ENCODE measurements around the gene CYSLTR2. TPM values are rescaled to one million over a fixed set of nuclear protein-coding genes. Genes with fewer than 3 reads are reported as not detected.

The CYSLTR2 gene
- polyA plus RNA-seq (2013, experiment 1 of 4), result 0.07 TPM
- polyA plus RNA-seq (2013, experiment 2 of 4), result 0.16 TPM
- 0.05 TPM for polyA plus RNA-seq (2013, experiment 3 of 4)
- polyA plus RNA-seq (2013, experiment 4 of 4), result 0.08 TPM

GRCh38 chr13:48653472-48653939, at the start of gene CYSLTR2:
Gene CYSLTR2 (plus strand): TSS chr13:48653929. CDS start chr13:48706818, 52,889 bp downstream.
- Histone ChIP-seq H3K9me3 (ENCODE audit: control insufficient read depth, low read length) (no peaks in the 10 kb centered on the region), H3K4me1 (ENCODE audit: control insufficient read depth, insufficient read depth, low read length) (no peaks in the 10 kb centered on the region), H3K4me3 (ENCODE audit: insufficient read depth, low read depth, low read length) (no peak within 1 kb of the TSS), H3K27ac (ENCODE audit: insufficient read depth, low read depth, low read length, poor library complexity, severe bottlenecking) (no peak within 1 kb of the TSS), H3K27me3 (ENCODE audit: control insufficient read depth, insufficient read depth, low read length, poor library complexity, severe bottlenecking) (no peaks in the 10 kb centered on the region), H3K36me3 (ENCODE audit: control insufficient read depth, insufficient read depth, low read length) (no peaks in the 10 kb centered on the region)
- WGBS, 2 experiments, result 87 to 93% methylated on average over 1 of the region's 1 CpG

GRCh38 chr13:48615049-48615448, 38.7 kb upstream of the CYSLTR2 start:
- no peak overlapping the region for H3K4me3 ChIP-seq (ENCODE audit: insufficient read depth, low read depth, low read length)
- H3K9me3 ChIP-seq (ENCODE audit: control insufficient read depth, low read length), result no peaks in the 10 kb centered on the region
- WGBS, 2 experiments, result 84 to 98% methylated on average over 2 of the region's 2 CpGs
- no peaks in the 10 kb centered on the region for H3K27me3 ChIP-seq (ENCODE audit: control insufficient read depth, insufficient read depth, low read length, poor library complexity, severe bottlenecking)
- no peak overlapping the region for H3K27ac ChIP-seq (ENCODE audit: insufficient read depth, low read depth, low read length, poor library complexity, severe bottlenecking)
- H3K4me1 ChIP-seq (ENCODE audit: control insufficient read depth, insufficient read depth, low read length), result no peaks in the 10 kb centered on the region
- H3K36me3 ChIP-seq (ENCODE audit: control insufficient read depth, insufficient read depth, low read length), result no peaks in the 10 kb centered on the region

GRCh38 chr13:48618937-48619336, 34.8 kb upstream of the CYSLTR2 start:
- H3K9me3 ChIP-seq (ENCODE audit: control insufficient read depth, low read length), result no peaks in the 10 kb centered on the region
- no peak overlapping the region for H3K27ac ChIP-seq (ENCODE audit: insufficient read depth, low read depth, low read length, poor library complexity, severe bottlenecking)
- H3K4me3 ChIP-seq (ENCODE audit: insufficient read depth, low read depth, low read length), result no peak overlapping the region
- H3K4me1 ChIP-seq (ENCODE audit: control insufficient read depth, insufficient read depth, low read length), result no peaks in the 10 kb centered on the region
- no peaks in the 10 kb centered on the region for H3K27me3 ChIP-seq (ENCODE audit: control insufficient read depth, insufficient read depth, low read length, poor library complexity, severe bottlenecking)
- no peaks in the 10 kb centered on the region for H3K36me3 ChIP-seq (ENCODE audit: control insufficient read depth, insufficient read depth, low read length)
- WGBS, 2 experiments, result 96 to 97% methylated on average over 3 of the region's 3 CpGs

GRCh38 chr13:48621056-48621455, 32.7 kb upstream of the CYSLTR2 start:
- Histone ChIP-seq H3K4me3 (ENCODE audit: insufficient read depth, low read depth, low read length) (no peak overlapping the region), H3K36me3 (ENCODE audit: control insufficient read depth, insufficient read depth, low read length) (no peaks in the 10 kb centered on the region), H3K27me3 (ENCODE audit: control insufficient read depth, insufficient read depth, low read length, poor library complexity, severe bottlenecking) (no peaks in the 10 kb centered on the region), H3K9me3 (ENCODE audit: control insufficient read depth, low read length) (no peaks in the 10 kb centered on the region), H3K27ac (ENCODE audit: insufficient read depth, low read depth, low read length, poor library complexity, severe bottlenecking) (no peak overlapping the region), H3K4me1 (ENCODE audit: control insufficient read depth, insufficient read depth, low read length) (no peaks in the 10 kb centered on the region)
- whole genome bisulfite sequencing, 2 experiments, result 87 to 90% methylated on average over 3 of the region's 3 CpGs

GRCh38 chr13:48624016-48624415, 29.7 kb upstream of the CYSLTR2 start:
- Histone ChIP-seq H3K4me1 (ENCODE audit: control insufficient read depth, insufficient read depth, low read length) (no peaks in the 10 kb centered on the region), H3K36me3 (ENCODE audit: control insufficient read depth, insufficient read depth, low read length) (no peaks in the 10 kb centered on the region), H3K27me3 (ENCODE audit: control insufficient read depth, insufficient read depth, low read length, poor library complexity, severe bottlenecking) (no peaks in the 10 kb centered on the region), H3K4me3 (ENCODE audit: insufficient read depth, low read depth, low read length) (no peak overlapping the region), H3K27ac (ENCODE audit: insufficient read depth, low read depth, low read length, poor library complexity, severe bottlenecking) (no peak overlapping the region), H3K9me3 (ENCODE audit: control insufficient read depth, low read length) (no peaks in the 10 kb centered on the region)
- WGBS, 2 experiments, result 80 to 81% methylated on average over 4 of the region's 4 CpGs

- H3K4me3 ChIP-seq (ENCODE audit: insufficient read depth, low read depth, low read length), result no peak overlapping the region
- no peaks in the 10 kb centered on the region for H3K27me3 ChIP-seq (ENCODE audit: control insufficient read depth, insufficient read depth, low read length, poor library complexity, severe bottlenecking)
- H3K4me1 ChIP-seq (ENCODE audit: control insufficient read depth, insufficient read depth, low read length), result no peaks in the 10 kb centered on the region
- no peak overlapping the region for H3K27ac ChIP-seq (ENCODE audit: insufficient read depth, low read depth, low read length, poor library complexity, severe bottlenecking)
- no peaks in the 10 kb centered on the region for H3K9me3 ChIP-seq (ENCODE audit: control insufficient read depth, low read length)
- H3K36me3 ChIP-seq (ENCODE audit: control insufficient read depth, insufficient read depth, low read length), result no peaks in the 10 kb centered on the region
- WGBS, 2 experiments, result 94% methylated on average over 3 of the region's 4 CpGs
Observed at GRCh38 chr13:48624858-48625257, 28.9 kb upstream of the CYSLTR2 start.

- WGBS, 2 experiments, result 98 to 100% methylated on average over 1 to 4 of the region's 4 CpGs
- H3K27ac ChIP-seq (ENCODE audit: insufficient read depth, low read depth, low read length, poor library complexity, severe bottlenecking), result no peak overlapping the region
- H3K36me3 ChIP-seq (ENCODE audit: control insufficient read depth, insufficient read depth, low read length), result no peaks in the 10 kb centered on the region
- H3K4me1 ChIP-seq (ENCODE audit: control insufficient read depth, insufficient read depth, low read length), result no peaks in the 10 kb centered on the region
- H3K4me3 ChIP-seq (ENCODE audit: insufficient read depth, low read depth, low read length), result no peak overlapping the region
- H3K27me3 ChIP-seq (ENCODE audit: control insufficient read depth, insufficient read depth, low read length, poor library complexity, severe bottlenecking), result no peaks in the 10 kb centered on the region
- H3K9me3 ChIP-seq (ENCODE audit: control insufficient read depth, low read length), result no peaks in the 10 kb centered on the region
Observed at GRCh38 chr13:48625413-48626076, 28.2 kb upstream of the CYSLTR2 start.

DNA sequence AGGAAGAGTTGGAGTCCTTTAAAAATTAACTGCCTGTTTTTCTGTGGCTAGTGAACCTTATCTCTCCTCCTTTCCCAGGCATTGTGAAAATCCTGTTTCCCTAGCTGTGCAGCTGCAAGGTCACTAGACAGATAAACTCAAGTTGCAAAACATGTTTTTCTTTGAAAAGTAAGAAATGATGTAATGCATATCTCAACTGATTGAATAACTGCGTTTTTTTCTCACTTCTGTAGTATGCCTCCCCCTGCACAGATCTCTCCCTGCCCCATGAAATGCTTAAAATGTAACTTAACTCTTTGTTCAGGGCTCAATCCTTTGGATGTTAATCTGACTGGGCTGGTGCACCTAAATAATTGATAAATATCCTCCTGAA, 27.7 kb upstream of the CYSLTR2 start:
- no peaks in the 10 kb centered on the region for H3K36me3 ChIP-seq (ENCODE audit: control insufficient read depth, insufficient read depth, low read length)
- no peak overlapping the region for H3K4me3 ChIP-seq (ENCODE audit: insufficient read depth, low read depth, low read length)
- no peaks in the 10 kb centered on the region for H3K4me1 ChIP-seq (ENCODE audit: control insufficient read depth, insufficient read depth, low read length)
- WGBS, 2 experiments, result 82 to 97% methylated on average over 1 of the region's 1 CpG
- no peaks in the 10 kb centered on the region for H3K9me3 ChIP-seq (ENCODE audit: control insufficient read depth, low read length)
- H3K27ac ChIP-seq (ENCODE audit: insufficient read depth, low read depth, low read length, poor library complexity, severe bottlenecking), result no peak overlapping the region
- no peaks in the 10 kb centered on the region for H3K27me3 ChIP-seq (ENCODE audit: control insufficient read depth, insufficient read depth, low read length, poor library complexity, severe bottlenecking)

- Histone ChIP-seq H3K4me1 (ENCODE audit: control insufficient read depth, insufficient read depth, low read length) (no peaks in the 10 kb centered on the region), H3K36me3 (ENCODE audit: control insufficient read depth, insufficient read depth, low read length) (no peaks in the 10 kb centered on the region)
- 93 to 94% methylated on average over 2 of the region's 2 CpGs for WGBS, 2 experiments
Observed at GRCh38 chr13:48626726-48627451, 26.8 kb upstream of the CYSLTR2 start.

DNA sequence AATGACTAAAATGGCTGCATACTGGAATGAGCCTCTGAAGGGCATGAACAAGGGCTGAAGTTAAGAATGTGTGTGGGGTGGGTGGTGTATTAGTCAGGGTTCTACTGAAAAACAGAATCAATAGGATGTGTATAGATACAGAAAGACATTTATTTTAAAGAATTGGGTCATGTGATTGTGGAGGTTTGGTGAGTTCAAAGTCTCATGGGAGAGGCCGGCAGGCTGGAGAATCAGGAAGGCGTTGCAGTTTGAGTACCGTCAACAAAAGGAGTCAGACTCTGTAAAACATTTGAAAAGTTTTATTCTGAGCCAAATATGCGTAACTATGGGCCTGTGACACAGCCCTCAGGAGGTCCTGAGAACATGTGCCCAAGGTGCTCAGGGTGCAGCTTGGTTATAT, 24.5 kb upstream of the CYSLTR2 start:
- no peak overlapping the region for H3K4me3 ChIP-seq (ENCODE audit: insufficient read depth, low read depth, low read length)
- WGBS, 2 experiments, result 92 to 96% methylated on average over 4 of the region's 4 CpGs
- H3K27ac ChIP-seq (ENCODE audit: insufficient read depth, low read depth, low read length, poor library complexity, severe bottlenecking), result no peak overlapping the region
- no peaks in the 10 kb centered on the region for H3K36me3 ChIP-seq (ENCODE audit: control insufficient read depth, insufficient read depth, low read length)
- H3K9me3 ChIP-seq (ENCODE audit: control insufficient read depth, low read length), result no peaks in the 10 kb centered on the region
- no peaks in the 10 kb centered on the region for H3K27me3 ChIP-seq (ENCODE audit: control insufficient read depth, insufficient read depth, low read length, poor library complexity, severe bottlenecking)
- no peaks in the 10 kb centered on the region for H3K4me1 ChIP-seq (ENCODE audit: control insufficient read depth, insufficient read depth, low read length)

More at GRCh38 chr13:48626726-48627451, 26.8 kb upstream of the CYSLTR2 start:
- Histone ChIP-seq H3K9me3 (ENCODE audit: control insufficient read depth, low read length) (no peaks in the 10 kb centered on the region), H3K27ac (ENCODE audit: insufficient read depth, low read depth, low read length, poor library complexity, severe bottlenecking) (no peak overlapping the region), H3K4me3 (ENCODE audit: insufficient read depth, low read depth, low read length) (no peak overlapping the region), H3K27me3 (ENCODE audit: control insufficient read depth, insufficient read depth, low read length, poor library complexity, severe bottlenecking) (no peaks in the 10 kb centered on the region)

All from ectodermal cell (in vitro differentiated cells).